H9 (cell line): ENCODE measurements around the gene TBC1D9. TPM values are rescaled to one million over a fixed set of nuclear protein-coding genes. Genes with fewer than 3 reads are reported as not detected.

Experiments
- DNase-seq: peaks from one replicate; pipeline ENCODE4 v3.0.0-alpha.2; 2017
- H2AFZ ChIP-seq: one replicate; pipeline ENCODE4 v1.6.1; 2013; ENCODE audit warnings: mild to moderate bottlenecking, low read length, control low read depth, moderate library complexity
- H2AK5ac ChIP-seq: 2 replicates; pipeline ENCODE4 v1.6.1; 2013; ENCODE audit warnings: low read length, control low read depth, mixed read lengths; ENCODE audit not compliant: insufficient read length
- H2BK120ac ChIP-seq: one replicate; pipeline ENCODE4 v1.6.1; 2013; ENCODE audit warnings: low read depth, mild to moderate bottlenecking, low read length, control low read depth, inconsistent platforms; ENCODE audit not compliant: poor library complexity, severe bottlenecking
- H2BK12ac ChIP-seq: 2 replicates; pipeline ENCODE4 v1.6.1; 2013; ENCODE audit warnings: low read length, control low read depth, mixed read lengths, low read depth; ENCODE audit not compliant: insufficient read length
- H2BK15ac ChIP-seq: 2 replicates; pipeline ENCODE4 v1.6.1; 2013; ENCODE audit warnings: low read depth, low read length, control low read depth
- H2BK20ac ChIP-seq: one replicate; pipeline ENCODE4 v1.6.1; 2013; ENCODE audit warnings: low read depth, mild to moderate bottlenecking, low read length, control low read depth, inconsistent platforms; ENCODE audit not compliant: poor library complexity, severe bottlenecking
- H2BK5ac ChIP-seq: 2 replicates; pipeline ENCODE4 v1.6.1; 2013; ENCODE audit warnings: low read length, control low read depth, mixed read lengths; ENCODE audit not compliant: insufficient read length
- H3K14ac ChIP-seq: 2 replicates; pipeline ENCODE4 v1.6.1; 2013; ENCODE audit warnings: low read length, control low read depth; ENCODE audit not compliant: insufficient read depth
- H3K18ac ChIP-seq: 2 replicates; pipeline ENCODE4 v1.6.1; 2013; ENCODE audit warnings: low read depth, mild to moderate bottlenecking, mixed read lengths, low read length, control low read depth; ENCODE audit not compliant: insufficient read length
- H3K23ac ChIP-seq: 2 replicates; pipeline ENCODE4 v1.6.1; 2013; ENCODE audit warnings: low read length, control low read depth, mixed read lengths, low read depth; ENCODE audit not compliant: insufficient read length
- H3K23me2 ChIP-seq: 2 replicates; pipeline ENCODE4 v1.6.1; 2013; ENCODE audit warnings: low read depth, mild to moderate bottlenecking, mixed read lengths, low read length, control low read depth; ENCODE audit not compliant: insufficient read length, poor library complexity, severe bottlenecking
- H3K27ac ChIP-seq: 2 replicates; pipeline ENCODE4 v1.5.1; 2013; ENCODE audit warnings: low read length, control low read depth, mixed read lengths, low read depth; ENCODE audit not compliant: insufficient read length
- H3K27me3 ChIP-seq: 2 replicates; pipeline ENCODE4 v1.6.1; 2013; ENCODE audit warnings: low read length, control low read depth, inconsistent platforms; ENCODE audit not compliant: insufficient read depth
- H3K4ac ChIP-seq: 2 replicates; pipeline ENCODE4 v1.6.1; 2013; ENCODE audit warnings: low read depth, mild to moderate bottlenecking, control low read depth, inconsistent platforms, low read length, moderate library complexity
- H3K4me1 ChIP-seq: 2 replicates; pipeline ENCODE4 v1.6.1; 2013; ENCODE audit warnings: low read length, control low read depth, inconsistent platforms; ENCODE audit not compliant: insufficient read depth
- H3K4me2 ChIP-seq: 2 replicates; pipeline ENCODE4 v1.6.1; 2013; ENCODE audit warnings: low read length, control low read depth, mixed read lengths; ENCODE audit not compliant: insufficient read length, insufficient read depth
- H3K56ac ChIP-seq: 2 replicates; pipeline ENCODE4 v1.6.1; 2013; ENCODE audit warnings: low read depth, mild to moderate bottlenecking, mixed read lengths, low read length, control low read depth; ENCODE audit not compliant: insufficient read length
- H3K79me1 ChIP-seq: 2 replicates; pipeline ENCODE4 v1.6.1; 2013; ENCODE audit warnings: low read depth, mild to moderate bottlenecking, moderate library complexity, low read length, control low read depth, inconsistent platforms; ENCODE audit not compliant: insufficient read depth, poor library complexity, severe bottlenecking
- H3K79me2 ChIP-seq: 2 replicates; pipeline ENCODE4 v1.6.1; 2013; ENCODE audit warnings: low read length, control low read depth, inconsistent platforms; ENCODE audit not compliant: insufficient read depth
- H3K9ac ChIP-seq: 2 replicates; pipeline ENCODE4 v1.6.1; 2013; ENCODE audit warnings: low read length, control low read depth, mixed read lengths; ENCODE audit not compliant: insufficient read length; ENCODE audit errors: extremely low read depth
- H3K9me3 ChIP-seq: one replicate; pipeline ENCODE4 v1.6.1; 2013; ENCODE audit warnings: low read depth, low read length, inconsistent platforms; ENCODE audit not compliant: control insufficient read depth
- H3T11ph ChIP-seq: one replicate; pipeline ENCODE4 v1.6.1; 2013; ENCODE audit warnings: mild to moderate bottlenecking, low read length, control low read depth, inconsistent platforms
- H4K20me1 ChIP-seq: one replicate; pipeline ENCODE4 v1.6.1; 2013; ENCODE audit not compliant: control insufficient read depth, insufficient read length, insufficient read depth
- H4K5ac ChIP-seq: 2 replicates; pipeline ENCODE4 v1.6.1; 2013; ENCODE audit warnings: low read depth, mild to moderate bottlenecking, mixed read lengths, low read length, control low read depth; ENCODE audit not compliant: insufficient read length
- H4K8ac ChIP-seq: replicated peaks from 2 replicates; pipeline ENCODE4 v1.6.1; 2013; ENCODE audit warnings: low read length, control low read depth, mixed read lengths, low read depth; ENCODE audit not compliant: insufficient read length
- H4K91ac ChIP-seq: 2 replicates; pipeline ENCODE4 v1.6.1; 2013; ENCODE audit warnings: low read depth, mild to moderate bottlenecking, moderate library complexity, mixed read lengths, low read length, control low read depth; ENCODE audit not compliant: insufficient read length
- H3K27ac Mint-ChIP-seq, 3 experiments: 2 replicates in 2 of 3; 3 replicates in 1 of 3; pipeline ENCODE4 v1.8.0; 2020 to 2021; ENCODE audit warnings: mixed read lengths in 3 of 3, mild to moderate bottlenecking in 1 of 3, moderate library complexity in 1 of 3
- H3K27me3 Mint-ChIP-seq: 2 replicates; pipeline ENCODE4 v1.8.0; 2021; ENCODE audit warnings: low read depth, mild to moderate bottlenecking, moderate library complexity, mixed read lengths
- H3K36me3 Mint-ChIP-seq, 3 experiments: 2 replicates in 2 of 3; 3 replicates in 1 of 3; pipeline ENCODE4 v1.8.0; 2020 to 2021; ENCODE audit warnings: low read depth in 3 of 3, mixed read lengths in 3 of 3; ENCODE audit not compliant: insufficient read depth in 1 of 3
- H3K4me1 Mint-ChIP-seq, 2 experiments: 2 replicates each; pipeline ENCODE4 v1.8.0; 2020; ENCODE audit warnings: mixed read lengths in 2 of 2
- H3K4me3 Mint-ChIP-seq, 2 experiments: 2 replicates in 1 of 2; 3 replicates in 1 of 2; pipeline ENCODE4 v1.8.0; 2020 to 2021; ENCODE audit warnings: mild to moderate bottlenecking in 2 of 2, mixed read lengths in 2 of 2, moderate library complexity in 1 of 2
- H3K9me3 Mint-ChIP-seq, 2 experiments: 2 replicates in 1 of 2; 3 replicates in 1 of 2; pipeline ENCODE4 v1.8.0; 2020; ENCODE audit warnings: mild to moderate bottlenecking in 2 of 2, mixed read lengths in 2 of 2, moderate library complexity in 1 of 2
- whole genome bisulfite sequencing: extraction: QIAGEN DNeasy Blood & Tissue Kit; methylation state at CpG from one replicate; pipeline ENCODE4 v1.1.7; 2013; ENCODE audit warnings: missing lambda C conversion rate, low lambda C conversion rate, mixed read lengths; ENCODE audit not compliant: insufficient read length; ENCODE audit errors: extremely low coverage; 5-methylcytosine and 5-hydroxymethylcytosine counted together
- total RNA-seq: library from RNA; stranded (reverse); gene quantifications from 2 replicates; pipeline ENCODE4 v1.2.1, GENCODE V29; 2021
- TF ChIP-seq, protein P1 (sequence below): fragments of 200-600 bp; sonication (generic); conservative IDR thresholded peaks from 3 replicates; pipeline ENCODE4 v1.8.0; 2021; ENCODE audit warnings: antibody characterized with exemption, mild to moderate bottlenecking

TBC1D9 gene
- total RNA-seq, 1 experiment from 2014 or later, result 0.63 TPM

DNA sequence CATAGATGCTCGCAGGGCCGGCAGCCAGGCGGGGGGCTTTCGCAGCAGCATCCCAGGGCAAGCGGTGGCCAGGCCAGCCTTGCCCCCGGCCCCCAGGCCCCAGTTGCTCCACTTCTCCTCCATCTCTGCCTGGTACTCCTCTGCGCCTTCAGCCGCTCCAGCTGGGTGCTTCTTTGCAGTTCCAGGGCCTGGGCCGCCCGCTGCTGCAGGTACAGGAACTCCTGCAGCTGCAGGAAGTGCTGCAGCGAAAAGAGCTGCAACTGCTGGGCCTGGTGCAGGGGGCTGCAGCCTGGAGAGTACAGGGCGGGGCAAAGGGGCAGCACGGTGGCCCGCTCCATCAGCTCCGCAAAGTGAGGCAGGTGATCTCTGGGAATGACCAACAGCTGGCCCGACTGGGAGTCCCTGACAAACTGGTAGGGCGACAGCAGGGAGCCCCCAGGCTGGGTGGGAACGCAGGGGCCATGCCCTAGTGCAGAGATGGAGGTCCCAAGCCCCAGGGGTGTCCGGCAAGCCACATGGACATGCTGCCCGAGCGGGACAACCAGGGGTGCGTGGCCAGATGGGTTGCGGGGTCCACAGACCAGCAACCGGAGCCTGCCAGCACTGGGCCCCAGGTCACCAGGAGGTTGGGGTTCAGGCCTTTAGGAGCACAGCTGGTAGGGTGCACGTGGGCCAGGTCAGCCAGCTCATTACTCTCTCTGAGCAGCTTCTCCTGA is 111.6 kb downstream of the TBC1D9 start:
- no peak overlapping the region for H4K8ac ChIP-seq
- H2AFZ ChIP-seq, result no peak overlapping the region
- no peak overlapping the region for H4K5ac ChIP-seq
- H3K27me3 Mint-ChIP-seq, result no peaks in the 10 kb centered on the region
- no peaks in the 10 kb centered on the region for H3K27me3 ChIP-seq
- H3K4ac ChIP-seq, result no peak overlapping the region
- H3K56ac ChIP-seq, result no peak overlapping the region
- H3K4me1 Mint-ChIP-seq, result peaks cover 42 to 49% of the 10 kb centered on the region in 2 experiments
- no peak overlapping the region for H2BK20ac ChIP-seq
- H4K91ac ChIP-seq, result no peak overlapping the region
- H3K4me2 ChIP-seq, result no peak overlapping the region
- H3K23ac ChIP-seq, result no peak overlapping the region
- no peaks in the 10 kb centered on the region for H3K79me2 ChIP-seq
- H3K23me2 ChIP-seq, result no peaks in the 10 kb centered on the region
- no peaks in the 10 kb centered on the region for H3K79me1 ChIP-seq
- H3T11ph ChIP-seq, result no peak overlapping the region
- H3K14ac ChIP-seq, result no peak overlapping the region
- H3K27ac ChIP-seq, result no peak overlapping the region
- H2BK15ac ChIP-seq, result no peak overlapping the region
- DNase-seq, result no peak
- WGBS, result no CpG with 5 or more reads among the region's 25 CpGs
- TF ChIP-seq, protein P1, sequence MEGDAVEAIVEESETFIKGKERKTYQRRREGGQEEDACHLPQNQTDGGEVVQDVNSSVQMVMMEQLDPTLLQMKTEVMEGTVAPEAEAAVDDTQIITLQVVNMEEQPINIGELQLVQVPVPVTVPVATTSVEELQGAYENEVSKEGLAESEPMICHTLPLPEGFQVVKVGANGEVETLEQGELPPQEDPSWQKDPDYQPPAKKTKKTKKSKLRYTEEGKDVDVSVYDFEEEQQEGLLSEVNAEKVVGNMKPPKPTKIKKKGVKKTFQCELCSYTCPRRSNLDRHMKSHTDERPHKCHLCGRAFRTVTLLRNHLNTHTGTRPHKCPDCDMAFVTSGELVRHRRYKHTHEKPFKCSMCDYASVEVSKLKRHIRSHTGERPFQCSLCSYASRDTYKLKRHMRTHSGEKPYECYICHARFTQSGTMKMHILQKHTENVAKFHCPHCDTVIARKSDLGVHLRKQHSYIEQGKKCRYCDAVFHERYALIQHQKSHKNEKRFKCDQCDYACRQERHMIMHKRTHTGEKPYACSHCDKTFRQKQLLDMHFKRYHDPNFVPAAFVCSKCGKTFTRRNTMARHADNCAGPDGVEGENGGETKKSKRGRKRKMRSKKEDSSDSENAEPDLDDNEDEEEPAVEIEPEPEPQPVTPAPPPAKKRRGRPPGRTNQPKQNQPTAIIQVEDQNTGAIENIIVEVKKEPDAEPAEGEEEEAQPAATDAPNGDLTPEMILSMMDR, result no peak
- no peaks in the 10 kb centered on the region for H3K4me1 ChIP-seq
- no peaks in the 10 kb centered on the region for H4K20me1 ChIP-seq
- H3K18ac ChIP-seq, result no peak overlapping the region
- no peak overlapping the region for H2BK5ac ChIP-seq
- H2BK12ac ChIP-seq, result no peak overlapping the region
- H2BK120ac ChIP-seq, result no peak overlapping the region
- no peaks in the 10 kb centered on the region for H3K9me3 ChIP-seq
- H3K36me3 Mint-ChIP-seq, result no peaks in the 10 kb centered on the region; a peak in 1 of 7 replicates
- H3K27ac Mint-ChIP-seq, result no peak overlapping the region
- no peaks in the 10 kb centered on the region for H3K9me3 Mint-ChIP-seq
- no peak overlapping the region for H3K9ac ChIP-seq
- no peak overlapping the region for H3K4me3 Mint-ChIP-seq
- no peak overlapping the region for H2AK5ac ChIP-seq
